Prostate gland (tissue), 2 donors: ENCODE measurements around the gene ATXN7. TPM values are rescaled to one million over a fixed set of nuclear protein-coding genes. Genes with fewer than 3 reads are reported as not detected.

Experiments used
- DNase-seq: peaks from one replicate; pipeline ENCODE4 v3.0.0-alpha.2; 2019; ENCODE audit warnings: low spot score
- H3K27ac ChIP-seq, 2 donors: fragments of 200-600 bp; sonication (generic); 2 replicates each; pipeline ENCODE4 v1.5.1; 2017 to 2019
- H3K27me3 ChIP-seq: fragments of 200-600 bp; sonication (generic); replicated peaks from 2 replicates; pipeline ENCODE4 v1.5.1; 2019; ENCODE audit not compliant: insufficient read depth
- H3K36me3 ChIP-seq, 2 donors: fragments of 200-600 bp; sonication (generic); 1 replicate in 1 of 2; 2 replicates in 1 of 2; pipeline versions ENCODE4 v1.5.1 to v1.8.1; 2017 to 2019
- H3K4me1 ChIP-seq: fragments of 200-600 bp; sonication (generic); replicated peaks from 2 replicates; pipeline ENCODE4 v1.5.1; 2019
- H3K4me3 ChIP-seq, 2 donors: fragments of 200-600 bp; sonication (generic); 2 replicates each; pipeline ENCODE4 v1.5.1; 2017 to 2019
- H3K9me3 ChIP-seq: fragments of 200-600 bp; sonication (generic); 2 replicates; pipeline ENCODE4 v1.5.1; 2017
- CTCF ChIP-seq, 4 experiments: fragments of 200-600 bp in 2 of 4; fragments of 450-650 bp in 2 of 4; sonication (generic) in 2 of 4; IDR thresholded peaks; 1 replicate in 3 of 4; 2 replicates in 1 of 4; pipeline ENCODE4 v1.5.1; 2016 to 2019; ENCODE audit warnings: antibody characterized with exemption in 4 of 4, mild to moderate bottlenecking in 2 of 4, moderate library complexity in 2 of 4
- POLR2A ChIP-seq: fragments of 450-650 bp; IDR thresholded peaks from one replicate; pipeline ENCODE4 v1.6.1; 2016; ENCODE audit warnings: antibody characterized with exemption, mild to moderate bottlenecking
- POLR2AphosphoS5 ChIP-seq: sonication (generic); formaldehyde crosslinking; IDR thresholded peaks from one replicate; pipeline ENCODE4 v1.6.1; 2017; ENCODE audit warnings: antibody characterized with exemption
- WGBS: methylation state at CpG from one replicate; pipeline ENCODE4 v1.1.5; 2018; 5-methylcytosine and 5-hydroxymethylcytosine counted together
- intact Hi-C: fragments of 100-400 bp; cut with DNase I; formaldehyde crosslinking; loops from one replicate; pipeline ENCODE4 v1.14.2; 2022
- total RNA-seq, 2 donors: library from RNA; depleted of rRNA; stranded (reverse); fragments of >200 nt; gene quantifications; one replicate each; pipeline ENCODE4 v1.1.0, GENCODE V29; 2016

Gene ATXN7
- total RNA-seq, 2 donors from 2014 or later, result 18.0 to 30.8 TPM

- H3K36me3 ChIP-seq, result peaks cover 0 to 2% of the 10 kb centered on the region in 2 donors
- no peak overlapping the region for H3K27ac ChIP-seq
These were observed 146.5 kb downstream of the ATXN7 start for GRCh38 chr3:64010199-64010598.

DNA sequence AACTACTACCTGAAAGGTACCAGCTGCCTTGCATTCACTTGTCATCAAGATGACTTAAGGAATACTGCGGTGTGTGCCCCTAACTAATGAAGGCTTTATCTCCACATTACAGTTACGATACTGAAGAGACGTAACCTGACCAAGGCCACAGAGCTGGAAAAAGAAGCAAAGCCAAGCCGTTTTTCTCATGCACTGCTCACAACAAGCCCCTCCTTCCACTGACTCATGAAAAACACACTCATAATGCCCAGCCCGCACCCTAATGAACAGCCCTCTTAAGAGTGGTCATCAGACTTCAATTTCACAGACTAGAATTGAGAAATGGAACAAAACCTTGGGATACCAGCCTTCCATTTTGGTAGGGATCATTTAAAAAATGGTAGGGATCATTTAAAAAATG lies 148.0 kb downstream of the ATXN7 start:
- no peak for TF ChIP-seq POLR2A
- TF ChIP-seq CTCF (IDR thresholded peaks at IDR 0.05), result no peak
- TF ChIP-seq POLR2AphosphoS5, result no peak
- intact Hi-C loops, result no loop called here
- WGBS, result 75% methylated on average over 5 of the region's 5 CpGs
- Histone ChIP-seq H3K36me3 (peaks cover 0 to 2% of the 10 kb centered on the region in 2 donors), H3K27me3 (no peaks in the 10 kb centered on the region), H3K9me3 (no peaks in the 10 kb centered on the region), H3K4me3 (no peak overlapping the region), H3K27ac (no peak overlapping the region), H3K4me1 (no peaks in the 10 kb centered on the region)
- DNase-seq, result no peak

More at GRCh38 chr3:64010199-64010598, 146.5 kb downstream of the ATXN7 start:
- Histone ChIP-seq H3K4me1 (no peaks in the 10 kb centered on the region), H3K4me3 (no peak overlapping the region), H3K9me3 (no peaks in the 10 kb centered on the region), H3K27me3 (no peaks in the 10 kb centered on the region)
- intact Hi-C loops, result no loop called here
- no peak for TF ChIP-seq POLR2A
- no peak for TF ChIP-seq POLR2AphosphoS5
- TF ChIP-seq CTCF (IDR thresholded peaks at IDR 0.05), result no peak
- WGBS, result 51% methylated on average over 5 of the region's 5 CpGs
- DNase-seq, result no peak

DNA sequence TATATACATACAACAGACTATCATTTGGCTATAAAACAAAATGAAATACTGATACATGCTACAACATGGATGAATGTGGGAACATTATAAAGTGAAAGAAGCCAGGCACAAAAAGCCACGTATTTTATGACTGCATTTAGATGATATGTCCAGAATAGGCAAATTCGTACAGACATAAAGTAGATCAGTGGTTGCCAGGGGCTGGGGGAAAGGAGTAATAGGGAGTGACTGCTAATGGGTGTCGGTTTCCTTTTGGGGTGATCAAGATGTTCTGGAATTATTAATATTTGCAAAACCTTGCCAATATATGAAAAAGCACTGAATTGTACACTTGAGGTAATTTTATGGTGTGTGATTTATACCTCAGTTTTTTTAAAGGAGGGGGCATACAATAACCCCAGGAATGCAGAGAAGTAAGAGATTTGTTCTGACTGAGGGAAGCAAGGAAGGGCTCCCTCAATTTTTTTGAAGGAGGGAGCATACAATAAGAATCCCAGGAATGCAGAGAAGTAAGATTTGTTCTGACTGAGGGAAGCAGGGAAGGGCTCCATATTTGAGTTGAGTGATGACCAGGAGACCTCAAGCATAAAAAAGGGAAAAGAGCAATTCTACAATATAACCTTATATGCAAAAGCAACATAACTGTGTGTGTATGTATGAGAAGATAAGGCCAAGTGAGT lies 153.4 kb downstream of the ATXN7 start:
- WGBS, result 79% methylated on average over 3 of the region's 3 CpGs
- Histone ChIP-seq H3K4me1 (no peaks in the 10 kb centered on the region), H3K9me3 (no peaks in the 10 kb centered on the region), H3K4me3 (no peak overlapping the region), H3K27ac (no peak overlapping the region), H3K36me3 (peaks cover 0 to 2% of the 10 kb centered on the region in 2 donors), H3K27me3 (no peaks in the 10 kb centered on the region)
- intact Hi-C loops, result no loop called here
- DNase-seq, result no peak
- no peak for TF ChIP-seq POLR2AphosphoS5
- TF ChIP-seq POLR2A, result no peak
- no peak for TF ChIP-seq CTCF (IDR thresholded peaks at IDR 0.05)

DNA sequence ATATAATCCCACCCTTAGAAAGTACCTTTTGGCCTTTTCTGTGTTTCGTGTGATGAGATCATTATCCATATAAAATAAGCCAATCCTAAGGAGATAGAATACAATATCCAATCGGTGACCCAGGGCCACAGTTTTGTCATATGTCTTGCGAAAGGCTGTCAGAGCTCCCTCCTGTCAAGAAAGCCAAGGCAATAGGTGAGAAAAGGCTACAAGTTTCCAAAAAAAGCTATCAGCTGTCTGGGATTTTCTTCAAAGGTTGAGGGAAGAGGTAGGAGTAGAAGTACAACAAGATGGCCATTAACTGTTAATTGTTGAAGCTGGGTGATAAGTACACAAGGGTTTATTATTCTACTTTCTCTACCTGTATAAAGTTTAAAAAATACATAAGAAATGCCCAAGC lies 155.6 kb downstream of the ATXN7 start:
- no peaks in the 10 kb centered on the region for H3K9me3 ChIP-seq
- no peak for TF ChIP-seq POLR2AphosphoS5
- TF ChIP-seq POLR2A, result no peak
- TF ChIP-seq CTCF (IDR thresholded peaks at IDR 0.05), result no peak
- 89% methylated on average over 3 of the region's 3 CpGs for WGBS
- intact Hi-C loops, result no loop called here
- H3K27me3 ChIP-seq, result no peaks in the 10 kb centered on the region
- H3K4me3 ChIP-seq, result no peak overlapping the region
- H3K36me3 ChIP-seq, result no peaks in the 10 kb centered on the region
- DNase-seq, result no peak
- no peaks in the 10 kb centered on the region for H3K4me1 ChIP-seq
- no peak overlapping the region for H3K27ac ChIP-seq

- Histone ChIP-seq H3K4me1 (no peaks in the 10 kb centered on the region), H3K4me3 (no peak overlapping the region), H3K9me3 (no peaks in the 10 kb centered on the region), H3K27me3 (no peaks in the 10 kb centered on the region), H3K36me3 (no peaks in the 10 kb centered on the region), H3K27ac (no peak overlapping the region)
- TF ChIP-seq CTCF (IDR thresholded peaks at IDR 0.05), result no peak
- TF ChIP-seq POLR2AphosphoS5, result no peak
- TF ChIP-seq POLR2A, result no peak
- 79% methylated on average over 2 of the region's 2 CpGs for WGBS
- DNase-seq, result no peak
- intact Hi-C loops, result no loop called here
These were observed 156.2 kb downstream of the ATXN7 start for GRCh38 chr3:64019879-64020278.
